Upper lobe of left lung (tissue), 6 donors: ENCODE measurements around the gene SLC12A8. TPM values are rescaled to one million over a fixed set of nuclear protein-coding genes. Genes with fewer than 3 reads are reported as not detected.

Source experiments
- ATAC-seq, 2 donors: fragments of 200-7000 bp; cut with Tn5 transposase; one replicate each; pipeline ENCODE4 v1.9.1; 2022; ENCODE audit warnings: mild to moderate bottlenecking in 2 of 2, moderate library complexity in 2 of 2; ENCODE audit not compliant: low FRiP score in 2 of 2
- DNase-seq, 2 donors: peaks; one replicate each; pipeline ENCODE4 v3.0.0-alpha.2; 2019 to 2020
- H3K27ac ChIP-seq, 4 donors: fragments of 200-600 bp; sonication (generic); one replicate each; pipeline ENCODE4 v1.5.1; 2016 to 2019
- H3K27me3 ChIP-seq, 4 donors: fragments of 200-600 bp; sonication (generic); one replicate each; pipeline ENCODE4 v1.5.1; 2017 to 2019
- H3K36me3 ChIP-seq, 4 donors: fragments of 200-600 bp; sonication (generic); one replicate each; pipeline ENCODE4 v1.5.1; 2016 to 2019
- H3K4me1 ChIP-seq, 4 donors: fragments of 200-600 bp; sonication (generic); one replicate each; pipeline ENCODE4 v1.5.1; 2018 to 2019
- H3K4me3 ChIP-seq, 4 donors: fragments of 200-600 bp; sonication (generic); one replicate each; pipeline ENCODE4 v1.5.1; 2017 to 2019; ENCODE audit warnings: mild to moderate bottlenecking in 2 of 4, moderate library complexity in 1 of 4
- H3K9me3 ChIP-seq, 4 donors: fragments of 200-600 bp; sonication (generic); one replicate each; pipeline ENCODE4 v1.5.1; 2018 to 2019
- CTCF ChIP-seq, 6 experiments: fragments of 450-650 bp in 4 of 6; fragments of 200-600 bp in 2 of 6; sonication (generic) in 2 of 6; IDR thresholded peaks; one replicate each; pipeline ENCODE4 v1.5.1; 2016 to 2019; ENCODE audit warnings: antibody characterized with exemption in 6 of 6
- EP300 ChIP-seq, 4 donors: sonication (generic); formaldehyde crosslinking; IDR thresholded peaks; one replicate each; pipeline ENCODE4 v1.5.1; 2017; ENCODE audit warnings: antibody characterized with exemption in 4 of 4, control low read depth in 2 of 4
- POLR2A ChIP-seq, 4 donors: fragments of 450-650 bp; IDR thresholded peaks; one replicate each; pipeline ENCODE4 v1.5.1; 2016 to 2017; ENCODE audit warnings: antibody characterized with exemption in 4 of 4, mild to moderate bottlenecking in 2 of 4
- POLR2AphosphoS5 ChIP-seq, 2 donors: sonication (generic); formaldehyde crosslinking; IDR thresholded peaks; one replicate each; pipeline ENCODE4 v1.5.1; 2017; ENCODE audit warnings: antibody characterized with exemption in 2 of 2
- WGBS, 2 donors: methylation state at CpG; one replicate each; pipeline ENCODE4 v1.1.5; 2017 to 2018; 5-methylcytosine and 5-hydroxymethylcytosine counted together
- total RNA-seq, 6 donors: library from RNA; depleted of rRNA in 4 of 6; stranded (reverse); fragments of >200 nt in 4 of 6; gene quantifications; one replicate each; pipeline versions ENCODE4 v1.1.0 to v1.2.1, GENCODE V29; 2016 to 2021
- donor health status: DM: no; HTN: no; CAD: no; lungs with moderate emphysema.
- donor health status: DM: no; HTN: yes; CAD: no; lungs with severe emphysema.

The SLC12A8 gene
- total RNA-seq, 6 donors from 2014 or later = 6.7 to 34.6 (median 15.0) TPM

GRCh38 chr3:125213946-125214542 is 1.5 kb upstream of the SLC12A8 start:
- H3K27me3 ChIP-seq = peaks cover 0 to 17% (median 8%) of the 10 kb centered on the region in 4 donors
- H3K9me3 ChIP-seq = no peaks in the 10 kb centered on the region
- TF ChIP-seq EP300 (IDR thresholded peaks at IDR 0.05) (no peak), POLR2AphosphoS5 (IDR thresholded peaks at IDR 0.05) (no peak), CTCF (IDR thresholded peaks at IDR 0.05) (no peak), POLR2A (IDR thresholded peaks at IDR 0.05) (no peak)
- WGBS, 2 donors = 79 to 83% methylated on average over 7 of the region's 7 CpGs
- peaks cover 9 to 21% (median 15%) of the 10 kb centered on the region in 4 donors for H3K4me1 ChIP-seq
- H3K36me3 ChIP-seq = no peaks in the 10 kb centered on the region
- H3K4me3 ChIP-seq = no peak overlapping the region
- DNase-seq (no peak), ATAC-seq (no peak)
- H3K27ac ChIP-seq = no peak overlapping the region

GRCh38 chr3:125213364-125213755 is 812 bp upstream of the SLC12A8 start:
- no peak overlapping the region for H3K4me3 ChIP-seq
- H3K27me3 ChIP-seq = peaks cover 0 to 17% (median 8%) of the 10 kb centered on the region in 4 donors
- H3K4me1 ChIP-seq = peaks cover 9 to 21% (median 15%) of the 10 kb centered on the region in 4 donors

DNA sequence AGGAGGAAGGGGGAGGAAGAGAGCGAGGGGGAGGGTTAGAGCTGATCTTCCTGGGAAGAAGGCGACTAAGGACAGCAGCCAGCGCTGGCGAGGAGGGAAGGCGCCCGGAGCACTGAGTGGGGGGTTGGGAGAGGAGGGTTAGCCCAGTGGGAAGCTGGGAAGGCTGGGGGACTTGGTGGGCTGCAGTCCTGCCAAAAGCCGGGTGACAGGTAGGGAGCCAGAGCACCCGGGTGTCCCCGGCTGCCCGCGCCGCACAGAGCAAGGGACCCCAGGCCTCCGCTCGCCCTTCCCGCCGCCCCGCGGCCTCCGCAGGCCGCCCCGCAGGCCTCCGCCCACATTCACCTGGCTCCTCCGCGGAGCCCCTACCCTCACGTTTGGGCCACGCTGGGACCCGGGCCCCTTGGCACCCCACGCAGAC is 448 bp downstream of the SLC12A8 start:
- Histone ChIP-seq H3K9me3 (no peaks in the 10 kb centered on the region), H3K27ac (peak overlapping the region in 2 of 4 donors; percentile 39 to 48), H3K27me3 (peaks cover 0 to 17% (median 8%) of the 10 kb centered on the region in 4 donors), H3K36me3 (no peaks in the 10 kb centered on the region), H3K4me1 (peaks cover 9 to 21% (median 15%) of the 10 kb centered on the region in 4 donors), H3K4me3 (peak overlapping the region; percentile 31 to 68 (median 63))
- WGBS, 2 donors = 13 to 33% methylated on average over 6 to 11 of the region's 28 CpGs
- TF ChIP-seq POLR2AphosphoS5 (IDR thresholded peaks at IDR 0.05) = no peak
- ATAC-seq (peak; percentile 13 to 43), DNase-seq (peak in 1 of 2 donors; percentile 86)

More at GRCh38 chr3:125213364-125213755, 812 bp upstream of the SLC12A8 start:
- 86 to 92% methylated on average over 4 of the region's 4 CpGs for WGBS, 2 donors
- ATAC-seq = no peak
- TF ChIP-seq POLR2AphosphoS5 (IDR thresholded peaks at IDR 0.05) = no peak
- TF ChIP-seq POLR2A (IDR thresholded peaks at IDR 0.05) = no peak
- TF ChIP-seq EP300 (IDR thresholded peaks at IDR 0.05) = no peak
- TF ChIP-seq CTCF (IDR thresholded peaks at IDR 0.05) = no peak
- Histone ChIP-seq H3K9me3 (no peaks in the 10 kb centered on the region), H3K27ac (no peak overlapping the region), H3K36me3 (no peaks in the 10 kb centered on the region)
- no peak for DNase-seq

DNA sequence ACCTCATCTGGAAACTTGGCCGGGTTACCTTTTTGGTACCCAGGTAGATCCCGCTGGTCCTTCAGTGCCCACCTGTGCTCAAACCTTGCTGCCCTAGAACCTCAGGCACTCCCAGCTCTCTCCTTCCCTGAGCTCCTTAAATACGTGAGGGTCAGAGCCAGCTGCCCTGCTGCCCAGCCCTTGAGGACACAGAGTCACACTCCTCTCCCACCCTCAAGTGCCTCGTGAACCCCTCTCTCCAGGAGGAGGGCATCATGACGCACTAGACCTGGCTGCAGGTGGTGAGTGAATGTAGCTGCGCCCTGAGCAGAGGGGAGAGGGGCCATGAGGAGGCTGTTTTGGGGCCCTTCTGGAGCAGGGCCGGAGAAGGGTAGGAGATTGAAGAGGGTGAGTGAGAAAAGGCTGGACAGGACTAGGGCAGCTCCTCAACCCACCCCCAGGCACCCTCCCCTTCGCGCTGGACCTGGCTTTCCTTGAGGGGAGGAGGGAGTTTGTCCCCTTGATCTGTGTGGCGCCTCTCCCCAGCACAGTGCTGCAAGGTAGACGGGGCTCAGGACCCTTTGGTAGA is 941 bp downstream of the SLC12A8 start:
- Histone ChIP-seq H3K4me1 (peaks cover 9 to 21% (median 15%) of the 10 kb centered on the region in 4 donors), H3K4me3 (peak overlapping the region in 3 of 4 donors; percentile 58 to 68 (median 68)), H3K27ac (peak overlapping the region in 1 of 4 donors; percentile 48), H3K9me3 (no peaks in the 10 kb centered on the region), H3K36me3 (no peaks in the 10 kb centered on the region), H3K27me3 (peaks cover 0 to 17% (median 8%) of the 10 kb centered on the region in 4 donors)
- DNase-seq (no peak), ATAC-seq (peak in 1 of 2 donors; percentile 45)
- TF ChIP-seq POLR2AphosphoS5 (IDR thresholded peaks at IDR 0.05) (no peak), POLR2A (IDR thresholded peaks at IDR 0.05) (no peak), CTCF (IDR thresholded peaks at IDR 0.05) (no peak), EP300 (IDR thresholded peaks at IDR 0.05) (no peak)
- 56 to 61% methylated on average over 8 to 11 of the region's 11 CpGs for WGBS, 2 donors

DNA sequence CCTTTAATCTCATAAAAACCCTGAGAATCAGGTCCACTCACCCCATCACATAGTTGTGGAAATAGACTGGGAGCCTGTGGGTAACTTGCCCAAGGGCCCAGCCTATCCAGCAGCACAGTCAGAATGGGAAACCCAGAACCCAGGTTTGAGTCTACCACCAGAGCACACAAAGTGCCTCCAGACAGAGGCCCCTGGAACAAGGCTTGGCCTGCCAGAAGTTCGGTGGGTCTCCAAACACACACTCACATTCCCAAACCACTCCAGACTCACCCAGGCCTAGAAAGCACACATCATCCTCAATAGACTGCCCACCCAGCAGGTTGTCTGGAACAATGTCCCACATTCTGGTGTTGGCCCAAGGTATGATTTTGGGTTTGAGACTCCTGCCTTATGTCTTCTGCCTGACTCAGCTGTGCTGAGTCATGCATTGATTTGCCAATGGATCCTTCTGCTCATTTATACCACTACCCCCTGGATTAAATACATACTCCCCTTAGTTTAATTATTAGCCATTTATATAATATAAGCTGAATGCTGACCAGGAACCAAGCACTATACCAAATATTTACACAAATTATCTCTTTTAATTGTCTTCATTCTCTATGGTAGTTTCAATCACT is 4.5 kb downstream of the SLC12A8 start:
- Histone ChIP-seq H3K4me1 (peaks cover 9 to 19% (median 12%) of the 10 kb centered on the region in 4 donors), H3K4me3 (no peak overlapping the region), H3K27ac (no peak overlapping the region), H3K9me3 (no peaks in the 10 kb centered on the region), H3K27me3 (peaks cover 0 to 15% (median 6%) of the 10 kb centered on the region in 4 donors), H3K36me3 (no peaks in the 10 kb centered on the region)
- DNase-seq = no peak
- no peak for TF ChIP-seq CTCF (IDR thresholded peaks at IDR 0.05)
- TF ChIP-seq POLR2AphosphoS5 (IDR thresholded peaks at IDR 0.05) = no peak
- no peak for TF ChIP-seq POLR2A (IDR thresholded peaks at IDR 0.05)
- 94 to 100% methylated on average over 1 of the region's 1 CpG for WGBS, 2 donors
- ATAC-seq = no peak
